Mammary epithelial cell (primary cell): ENCODE measurements around the gene DDX5.

Experiments used
- EZH2 ChIP-seq: IDR thresholded peaks from 2 replicates; pipeline ENCODE4 v1.6.1; 2012; ENCODE audit warnings: low read length, inconsistent platforms, borderline replicate concordance
- TF ChIP-seq, protein P1 (sequence below), 2 donors: IDR thresholded peaks in 1 of 2; conservative IDR thresholded peaks in 1 of 2; 2 replicates each; pipeline ENCODE4 v1.5.1; 2011 to 2012; ENCODE audit warnings: inconsistent platforms in 2 of 2, low read length in 2 of 2, mild to moderate bottlenecking in 2 of 2, control low read depth in 1 of 2, low read depth in 1 of 2; ENCODE audit not compliant: insufficient read depth in 1 of 2; ENCODE audit errors: extremely low read depth in 1 of 2

DNA sequence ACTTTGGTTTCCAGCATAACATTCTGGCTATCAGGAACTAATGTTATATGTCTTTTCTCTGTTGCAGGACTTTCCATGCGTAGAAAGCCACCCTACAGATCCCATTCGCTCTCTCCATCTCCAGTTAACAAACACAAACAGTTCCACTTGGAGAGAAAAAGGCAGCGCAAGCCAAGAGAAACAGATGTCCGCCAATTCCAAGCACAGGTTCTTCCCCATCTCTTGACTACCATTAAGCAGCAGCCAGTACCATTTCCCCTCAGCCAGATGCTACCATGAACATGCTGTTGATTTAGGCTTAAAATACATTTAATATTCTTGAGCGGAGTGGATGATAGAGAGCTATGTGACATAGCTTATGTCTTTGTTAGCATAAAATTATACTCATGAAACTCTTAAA is 23.1 kb upstream of the DDX5 start:
- TF ChIP-seq, protein P1, sequence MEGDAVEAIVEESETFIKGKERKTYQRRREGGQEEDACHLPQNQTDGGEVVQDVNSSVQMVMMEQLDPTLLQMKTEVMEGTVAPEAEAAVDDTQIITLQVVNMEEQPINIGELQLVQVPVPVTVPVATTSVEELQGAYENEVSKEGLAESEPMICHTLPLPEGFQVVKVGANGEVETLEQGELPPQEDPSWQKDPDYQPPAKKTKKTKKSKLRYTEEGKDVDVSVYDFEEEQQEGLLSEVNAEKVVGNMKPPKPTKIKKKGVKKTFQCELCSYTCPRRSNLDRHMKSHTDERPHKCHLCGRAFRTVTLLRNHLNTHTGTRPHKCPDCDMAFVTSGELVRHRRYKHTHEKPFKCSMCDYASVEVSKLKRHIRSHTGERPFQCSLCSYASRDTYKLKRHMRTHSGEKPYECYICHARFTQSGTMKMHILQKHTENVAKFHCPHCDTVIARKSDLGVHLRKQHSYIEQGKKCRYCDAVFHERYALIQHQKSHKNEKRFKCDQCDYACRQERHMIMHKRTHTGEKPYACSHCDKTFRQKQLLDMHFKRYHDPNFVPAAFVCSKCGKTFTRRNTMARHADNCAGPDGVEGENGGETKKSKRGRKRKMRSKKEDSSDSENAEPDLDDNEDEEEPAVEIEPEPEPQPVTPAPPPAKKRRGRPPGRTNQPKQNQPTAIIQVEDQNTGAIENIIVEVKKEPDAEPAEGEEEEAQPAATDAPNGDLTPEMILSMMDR (conservative IDR thresholded peaks at IDR 0.05 in 1 of 2, IDR thresholded peaks at IDR 0.05 in 1 of 2; ENCODE audit: extremely low read depth in 1 of 2, insufficient read depth in 1 of 2, low read depth in 1 of 2, low read length in 2 of 2), result no peak
- no peak for TF ChIP-seq EZH2
